Activated CD8-positive, alpha-beta T cell treated with anti-CD3 and anti-CD28 coated beads for 36 hours (primary cell): Measurements from ENCODE around the gene DMAP1. TPM values are rescaled to one million over a fixed set of nuclear protein-coding genes. Genes with fewer than 3 reads are reported as not detected.
A peak's percentile ranks its signal among the peaks of the same experiment; 100 is the strongest.
"Not testable (repeated sequence)": the region's sequence is repeated elsewhere in the genome, so short reads cannot be mapped to it uniquely, and the experiment has no call there.

Experiments
- ATAC-seq: fragments of 200-7000 bp; cut with Tn5 transposase; one replicate; pipeline ENCODE4 v1.10.0; 2021; ENCODE audit warnings: mild to moderate bottlenecking, moderate library complexity
- CTCF ChIA-PET: fragments of 350-600 bp; sonication (Branson Sonifier 250); formaldehyde crosslinking; loops from one replicate; lab custom pipeline; 2021; ENCODE audit warnings: antibody characterized with exemption; lab: Charles Lee
- POLR2A ChIA-PET: fragments of 350-600 bp; sonication (Branson Sonifier 250); formaldehyde crosslinking; loops from one replicate; lab custom pipeline; 2021; ENCODE audit warnings: antibody characterized with exemption; lab: Charles Lee
- DNase-seq: peaks from one replicate; pipeline ENCODE4 v3.0.0-alpha.2; 2020
- H3K27ac Mint-ChIP-seq: one replicate; pipeline ENCODE4 v1.8.0; 2021; ENCODE audit warnings: mild to moderate bottlenecking, mixed read lengths
- H3K27me3 Mint-ChIP-seq: one replicate; pipeline ENCODE4 v1.8.0; 2021; ENCODE audit warnings: mixed read lengths
- H3K36me3 Mint-ChIP-seq: one replicate; pipeline ENCODE4 v1.8.0; 2021; ENCODE audit warnings: low read depth, mixed read lengths
- H3K4me1 Mint-ChIP-seq: one replicate; pipeline ENCODE4 v1.8.0; 2021; ENCODE audit warnings: low read depth, mixed read lengths
- H3K4me3 Mint-ChIP-seq: one replicate; pipeline ENCODE4 v1.8.0; 2021; ENCODE audit warnings: mild to moderate bottlenecking, moderate library complexity, mixed read lengths
- H3K9me3 Mint-ChIP-seq: one replicate; pipeline ENCODE4 v1.8.0; 2021; ENCODE audit warnings: mixed read lengths
- CTCF ChIP-seq: fragments of 200-600 bp; IDR thresholded peaks from one replicate; pipeline ENCODE4 v1.8.0; 2022; ENCODE audit warnings: antibody characterized with exemption, mild to moderate bottlenecking
- intact Hi-C: fragments of 100-400 bp; cut with micrococcal nuclease; formaldehyde crosslinking; loops from one replicate; pipeline ENCODE4 v1.10.0; 2022
- total RNA-seq, 2 experiments: library from RNA; stranded (reverse); gene quantifications; one replicate each; pipeline ENCODE4 v1.2.3, GENCODE V29; 2021

Gene DMAP1
- total RNA-seq, 2 experiments from 2014 or later: 26.5 to 29.6 TPM

- Mint-ChIP-seq H3K27me3 (no peaks in the 10 kb centered on the region), H3K4me1 (no peaks in the 10 kb centered on the region), H3K36me3 (no peaks in the 10 kb centered on the region), H3K9me3 (no peaks in the 10 kb centered on the region), H3K27ac (no peak overlapping the region), H3K4me3 (no peak overlapping the region)
- DNase-seq: no peak
- no peak for ATAC-seq
- ChIA-PET POLR2A (interaction anchor here (0.6 kb wide), 1 partner anchor 620 kb away, joined by 3 read pairs; no protein-coding TSS in a partner anchor), CTCF (no interaction called here)
- TF ChIP-seq CTCF: no peak
- intact Hi-C loops: no loop called here
Observed at GRCh38 chr1:44200336-44200735, 12.9 kb upstream of the DMAP1 start.

GRCh38 chr1:44206545-44206944, 6.7 kb upstream of the DMAP1 start:
- H3K27ac Mint-ChIP-seq, H3K36me3 Mint-ChIP-seq, H3K9me3 Mint-ChIP-seq, H3K4me1 Mint-ChIP-seq, POLR2A ChIA-PET, DNase-seq, CTCF ChIA-PET, H3K4me3 Mint-ChIP-seq, ATAC-seq, H3K27me3 Mint-ChIP-seq, intact Hi-C loops: not testable (repeated sequence)

DNA sequence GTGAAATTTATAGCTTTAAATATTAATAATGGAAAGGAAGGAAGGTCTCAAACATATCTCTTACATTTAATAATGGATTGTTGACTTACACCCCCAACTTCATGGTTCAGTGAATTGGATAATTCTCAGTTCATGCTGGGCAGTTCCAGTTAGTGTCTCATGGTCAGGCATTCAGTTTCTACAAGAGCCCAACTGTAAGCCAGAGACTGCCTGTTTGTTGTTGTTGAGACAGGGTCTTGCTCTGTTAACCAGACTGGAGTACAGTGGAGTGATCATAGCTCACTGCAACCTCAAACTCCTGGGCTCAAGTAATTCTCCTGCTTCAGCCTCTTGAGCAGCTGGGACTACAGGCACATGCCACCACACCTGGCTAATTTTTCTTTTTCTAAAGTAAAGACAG, 5.0 kb upstream of the DMAP1 start:
- intact Hi-C loops: no loop called here

GRCh38 chr1:44210595-44210994, 2.7 kb upstream of the DMAP1 start:
- ATAC-seq (no peak), DNase-seq (no peak)
- no peak overlapping the region for H3K27ac Mint-ChIP-seq
- peaks cover 25% of the 10 kb centered on the region for H3K4me1 Mint-ChIP-seq
- POLR2A ChIA-PET: no interaction called here
- peaks cover 2% of the 10 kb centered on the region for H3K36me3 Mint-ChIP-seq
- no peak overlapping the region for H3K4me3 Mint-ChIP-seq
- intact Hi-C loops: loop anchor here (10.0 kb wide), 1 partner anchor 384 kb away; no protein-coding TSS in a partner anchor
- no peak for TF ChIP-seq CTCF
- CTCF ChIA-PET: interaction anchor here (0.8 kb wide), 1 partner anchor 41 kb away, joined by 3 read pairs; no protein-coding TSS in a partner anchor
- no peaks in the 10 kb centered on the region for H3K27me3 Mint-ChIP-seq
- H3K9me3 Mint-ChIP-seq: no peaks in the 10 kb centered on the region

More for the DNA sequence above, 5.0 kb upstream of the DMAP1 start:
- DNase-seq (no peak), ATAC-seq (no peak)
- H3K4me1 Mint-ChIP-seq: peaks cover 8% of the 10 kb centered on the region
- H3K36me3 Mint-ChIP-seq: no peaks in the 10 kb centered on the region
- no peak overlapping the region for H3K4me3 Mint-ChIP-seq
- POLR2A ChIA-PET: no interaction called here
- TF ChIP-seq CTCF: no peak
- no peaks in the 10 kb centered on the region for H3K27me3 Mint-ChIP-seq
- H3K27ac Mint-ChIP-seq: no peak overlapping the region
- H3K9me3 Mint-ChIP-seq: no peaks in the 10 kb centered on the region
- CTCF ChIA-PET: interaction anchor here (1.0 kb wide), 1 partner anchor 9 kb away, joined by 5 read pairs; no protein-coding TSS in a partner anchor

GRCh38 chr1:44212355-44213221, 683 bp upstream of the DMAP1 start:
- ChIA-PET POLR2A (interaction anchor here (0.6 to 2.0 kb wide), 6 partner anchors 12 to 419 kb away, joined by 3 to 8 read pairs (median 3); no protein-coding TSS in a partner anchor), CTCF (interaction anchor here (0.6 to 2.3 kb wide), 8 partner anchors 26 to 441 kb away, joined by 3 to 9 read pairs (median 3); no protein-coding TSS in a partner anchor)
- TF ChIP-seq CTCF: no peak
- Mint-ChIP-seq H3K4me3 (peak overlapping the region; percentile 93), H3K9me3 (no peaks in the 10 kb centered on the region), H3K27ac (peak overlapping the region; percentile 92), H3K27me3 (no peaks in the 10 kb centered on the region), H3K4me1 (peaks cover 28% of the 10 kb centered on the region), H3K36me3 (peaks cover 2% of the 10 kb centered on the region)
- intact Hi-C loops: loop anchor here (10.0 kb wide), 1 partner anchor 382 kb away; no protein-coding TSS in a partner anchor
- DNase-seq (peak; percentile 74), ATAC-seq (peak; percentile 57)
